Stimulated activated CD4-positive, alpha-beta T cell treated with anti-CD3 and anti-CD28 coated beads, Interleukin-12 subunit alpha, Interleukin-12 subunit beta, amount 100 ng/mL, for 4 hours (primary cell): ENCODE results near the gene FAP.

Source experiments
- DNase-seq: peaks from one replicate; pipeline ENCODE4 v3.0.0-alpha.2; 2020

FAP gene

DNA sequence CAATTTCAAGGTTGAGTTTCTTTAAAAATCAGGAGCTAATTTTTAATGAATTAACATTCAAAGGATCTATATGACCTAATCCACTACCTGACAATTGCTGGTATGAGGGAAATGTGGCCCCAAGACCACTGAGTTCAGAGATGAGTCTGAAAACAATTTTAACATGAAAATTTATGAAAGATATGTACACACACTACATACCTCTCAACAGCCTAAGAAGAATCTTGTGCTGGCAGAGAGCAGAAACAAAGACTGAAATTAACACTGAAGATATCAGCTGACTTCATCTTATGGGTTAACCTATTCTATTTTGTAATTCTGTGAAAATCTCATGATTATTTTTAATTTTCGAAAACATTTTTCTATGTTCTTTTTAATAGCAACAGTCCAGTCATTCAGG is 1.7 kb downstream of the FAP start:
- DNase-seq = no peak

DNA sequence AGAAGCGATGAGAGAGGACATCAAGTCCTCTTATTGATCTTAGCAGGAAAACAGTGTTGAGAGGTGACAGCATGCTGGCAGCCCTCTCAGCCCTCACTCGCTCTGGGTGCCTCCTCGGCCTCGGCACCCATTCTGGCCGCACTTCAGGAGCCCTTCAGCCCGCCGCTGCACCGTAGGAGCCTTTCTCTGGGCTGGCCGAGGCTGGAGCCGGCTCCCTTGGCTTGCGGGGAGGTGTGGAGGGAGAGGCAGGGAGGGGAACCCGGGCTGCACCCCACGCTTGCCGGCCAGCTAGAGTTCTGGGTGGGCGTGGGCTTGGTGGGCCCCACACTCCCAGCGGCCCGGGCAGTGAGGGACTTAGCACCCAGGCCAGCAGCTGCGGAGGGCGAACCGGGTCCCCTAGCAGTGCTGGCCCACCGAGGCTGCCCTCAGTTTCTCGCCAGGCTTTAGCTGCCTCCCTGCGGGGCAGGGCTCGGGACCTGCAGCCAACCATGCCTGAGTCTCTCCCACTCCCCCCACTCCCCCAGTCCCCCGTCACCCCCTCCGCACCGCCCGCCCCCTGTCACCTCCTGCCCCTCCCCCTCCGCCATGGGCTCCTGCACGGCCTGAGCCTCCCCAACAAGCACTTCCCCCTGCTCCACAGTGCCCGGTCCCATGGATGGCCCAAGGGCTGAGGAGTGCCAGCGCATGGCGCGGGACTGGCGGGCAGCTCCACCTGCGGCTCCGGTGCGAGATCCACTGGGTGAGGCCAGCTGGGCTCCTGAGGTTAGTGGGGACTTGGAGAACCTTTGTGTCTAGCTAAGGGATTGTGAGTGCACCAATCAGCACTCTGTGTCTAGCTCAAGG is 8.4 kb downstream of the FAP start:
- no peak for DNase-seq

DNA sequence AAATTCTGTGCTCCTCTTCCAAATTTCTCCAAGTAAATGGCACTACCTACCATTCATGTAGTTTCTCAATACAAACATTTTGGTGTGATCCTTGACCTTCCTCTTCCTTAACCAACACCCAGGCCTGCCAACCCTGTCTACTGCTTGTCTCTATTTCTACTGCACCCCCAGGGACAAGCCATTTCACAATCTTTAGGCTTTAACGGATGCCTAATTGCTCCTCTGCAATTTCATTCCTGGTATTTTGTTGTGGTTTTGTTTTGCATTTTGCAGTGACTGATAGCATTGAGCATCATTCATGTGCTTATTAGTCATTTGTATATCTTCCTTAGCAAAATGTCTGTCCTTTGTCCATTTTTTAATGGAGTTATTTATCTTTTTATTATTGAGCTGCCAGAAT is 10.0 kb downstream of the FAP start:
- no peak for DNase-seq

DNA sequence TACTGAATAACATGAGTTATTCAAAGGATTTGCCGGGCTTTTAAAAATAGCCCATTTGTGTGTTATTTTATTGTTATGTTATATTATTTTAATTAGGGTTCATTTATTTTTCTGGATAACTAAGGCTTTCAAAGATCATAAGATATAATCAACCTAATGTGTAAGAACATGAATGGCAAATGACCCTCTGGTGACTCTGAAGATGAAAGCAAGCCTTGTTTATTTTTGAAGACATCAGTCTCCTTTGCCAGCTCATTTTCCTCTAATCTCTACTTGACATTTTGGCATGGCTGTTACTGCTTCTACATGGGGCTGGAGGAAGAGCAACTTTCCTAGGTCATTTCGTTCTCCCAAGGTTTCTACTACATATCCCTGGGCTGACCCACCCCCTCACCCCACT is 10.6 kb downstream of the FAP start:
- no peak for DNase-seq

DNA sequence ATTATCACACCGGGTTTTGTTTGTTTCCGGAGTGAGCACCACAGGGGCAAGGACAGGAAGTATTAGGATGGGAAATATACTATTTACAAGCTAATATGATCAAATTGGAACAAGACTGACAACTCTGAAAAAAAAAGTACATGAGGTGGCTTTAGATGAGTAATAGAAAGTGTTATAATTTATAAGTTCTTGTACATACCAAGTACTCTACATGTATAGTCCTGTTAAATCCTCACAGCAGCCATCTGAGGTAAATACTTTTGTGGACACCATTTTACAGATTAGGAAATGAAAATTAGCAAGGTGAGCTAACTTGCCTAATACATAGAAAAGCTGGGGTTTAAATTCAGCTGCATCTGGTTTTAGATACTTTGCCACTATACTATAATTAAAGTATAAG is 11.2 kb downstream of the FAP start:
- DNase-seq = no peak

DNA sequence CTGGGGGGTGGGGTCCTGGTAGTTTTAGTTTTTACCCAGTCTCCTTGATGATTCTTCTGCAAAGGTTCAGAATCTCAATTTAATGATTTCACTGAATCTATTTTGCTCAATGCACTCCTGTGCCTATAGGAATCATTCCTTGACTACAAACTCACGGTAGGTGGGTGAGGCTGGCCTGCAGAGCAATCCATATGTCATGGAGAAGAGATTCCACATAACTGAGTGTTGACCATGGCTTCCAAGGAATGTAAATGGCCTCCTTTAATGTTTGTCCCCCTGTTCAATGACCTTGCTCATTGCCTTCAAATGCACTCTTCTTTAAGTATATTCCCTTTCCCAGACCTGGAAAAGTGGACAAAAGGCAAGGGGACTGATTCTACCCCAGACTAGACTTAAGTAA is 12.5 kb downstream of the FAP start:
- DNase-seq = no peak

DNA sequence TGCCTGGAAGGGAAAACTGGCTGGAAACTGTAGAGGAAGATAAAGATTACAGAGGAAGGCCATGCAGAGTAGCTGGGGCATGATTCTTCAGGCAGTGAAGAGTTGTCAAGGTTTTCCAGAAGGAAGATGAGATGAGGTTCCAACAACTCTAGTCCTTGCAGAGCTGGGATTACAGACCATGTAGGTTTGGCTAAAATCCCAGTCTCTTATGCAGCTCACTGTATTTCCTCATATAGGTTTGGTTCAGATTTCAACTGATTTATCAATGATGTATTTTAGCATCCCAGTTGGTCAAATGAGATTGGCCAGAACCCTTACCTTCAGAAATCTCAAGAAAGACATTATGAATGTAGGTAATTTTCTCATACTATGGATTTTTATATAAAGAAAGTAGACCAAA is 16.4 kb downstream of the FAP start:
- no peak for DNase-seq

DNA sequence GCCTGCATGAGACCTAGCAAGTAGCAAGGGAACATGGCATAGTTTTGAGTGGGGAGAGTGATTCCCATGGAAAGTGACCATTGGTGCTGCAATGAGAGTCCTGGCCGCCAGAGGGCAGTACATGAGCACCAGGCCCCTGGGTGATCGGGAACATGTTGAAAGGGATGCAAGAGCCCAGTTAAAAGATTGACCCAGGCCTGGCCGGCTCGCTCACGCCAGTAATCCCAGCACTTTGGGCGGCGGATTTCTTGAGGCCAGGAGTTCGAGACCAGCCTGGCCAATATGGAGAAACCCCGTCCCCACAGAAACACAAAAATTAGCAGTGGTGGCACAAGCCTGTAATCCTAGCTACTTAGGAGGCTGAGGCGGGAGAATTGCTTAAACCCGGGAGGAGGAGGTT is 22.2 kb downstream of the FAP start:
- peak; percentile 49 for DNase-seq

DNA sequence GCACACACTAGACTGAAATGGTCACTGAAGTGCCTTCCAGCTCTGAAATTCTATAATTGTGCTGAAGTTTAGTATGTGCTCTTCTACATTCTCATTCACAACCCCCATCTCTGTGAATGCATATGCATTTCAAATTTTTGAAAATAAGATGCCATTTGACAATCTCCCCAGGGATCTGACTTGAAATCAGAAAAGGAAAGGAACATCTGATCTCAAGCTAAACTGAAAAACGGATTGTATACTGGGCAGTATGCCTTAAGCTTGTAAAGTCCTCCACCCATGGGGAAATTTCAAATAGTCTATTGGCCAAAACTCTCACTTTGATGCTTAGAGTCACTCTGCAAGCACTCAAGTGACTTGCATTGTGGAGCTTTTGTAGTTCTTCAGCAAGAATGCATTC is 22.9 kb downstream of the FAP start:
- no peak for DNase-seq

DNA sequence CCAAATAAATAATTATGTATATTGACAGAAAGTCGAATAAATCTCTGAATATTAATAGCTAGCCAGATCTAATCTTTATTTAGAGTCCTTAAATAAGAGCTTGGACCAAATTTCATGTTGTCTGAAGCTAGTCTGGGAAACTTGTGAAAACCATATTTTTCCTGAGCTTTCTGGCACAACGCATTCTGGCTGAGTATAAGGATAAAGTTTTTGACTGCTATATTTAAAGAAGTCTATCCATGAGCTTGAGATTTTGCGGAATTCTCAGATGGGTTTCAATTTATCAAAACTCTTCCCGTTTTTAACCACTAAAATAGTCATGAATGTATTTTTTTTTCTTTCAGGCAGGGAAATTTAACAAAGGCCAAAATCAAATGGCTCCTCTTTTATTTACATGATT is 23.8 kb downstream of the FAP start:
- DNase-seq = no peak

DNA sequence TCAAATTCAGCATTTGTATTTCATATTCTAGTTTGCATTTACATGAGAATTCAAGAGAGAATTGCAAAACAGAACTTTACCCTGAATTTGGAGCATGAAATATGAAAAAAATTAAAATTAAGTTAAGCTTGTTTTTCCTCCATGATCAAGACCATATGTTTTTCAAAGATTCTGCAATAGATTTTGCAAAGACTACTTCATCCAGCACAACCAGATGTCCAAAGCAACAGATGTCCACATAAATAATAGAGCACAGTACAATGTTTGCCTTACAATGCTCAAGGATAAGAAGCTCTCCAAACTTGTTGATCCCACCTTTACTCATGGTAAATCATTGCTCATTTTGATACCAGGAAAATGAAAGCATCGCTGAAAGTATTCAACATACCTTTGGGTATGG is 25.6 kb downstream of the FAP start:
- DNase-seq = no peak

DNA sequence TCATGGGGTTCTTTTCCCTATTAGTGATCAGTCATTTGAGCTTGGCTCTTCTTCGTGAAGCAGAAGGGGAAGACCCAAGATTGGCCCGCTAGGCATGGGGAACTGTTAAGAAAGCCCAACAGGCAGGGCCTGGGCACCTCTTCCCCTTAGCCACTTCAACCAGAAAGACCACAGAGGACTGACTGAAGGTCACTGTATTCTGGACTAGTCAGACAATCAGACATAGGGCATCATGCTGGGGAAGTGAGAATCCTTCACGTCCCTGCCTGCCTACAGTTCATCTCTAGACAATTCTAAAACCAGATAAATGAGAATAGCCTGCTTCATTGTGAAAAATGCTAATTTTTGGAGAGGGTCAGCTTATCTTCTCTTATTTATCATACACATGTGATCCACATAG is 28.1 kb downstream of the FAP start:
- no peak for DNase-seq

DNA sequence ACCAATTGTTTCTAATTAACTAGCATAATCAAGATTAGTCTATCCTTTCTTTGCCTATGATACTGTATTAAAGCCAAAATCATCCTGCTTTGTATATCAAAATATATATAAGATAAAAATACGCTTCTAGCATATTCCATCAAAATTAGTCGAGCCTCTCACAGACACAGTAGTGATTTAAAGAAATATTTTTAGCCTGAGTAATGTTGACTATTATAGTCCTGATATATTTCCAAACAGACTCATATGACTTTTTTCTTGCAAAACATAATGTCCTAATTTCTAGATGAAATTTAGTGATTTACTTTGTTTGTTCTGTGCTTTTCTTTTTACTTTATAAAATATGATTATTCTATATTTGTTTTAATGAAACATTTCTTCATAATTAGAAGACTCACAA is 30.9 kb downstream of the FAP start:
- DNase-seq = no peak

DNA sequence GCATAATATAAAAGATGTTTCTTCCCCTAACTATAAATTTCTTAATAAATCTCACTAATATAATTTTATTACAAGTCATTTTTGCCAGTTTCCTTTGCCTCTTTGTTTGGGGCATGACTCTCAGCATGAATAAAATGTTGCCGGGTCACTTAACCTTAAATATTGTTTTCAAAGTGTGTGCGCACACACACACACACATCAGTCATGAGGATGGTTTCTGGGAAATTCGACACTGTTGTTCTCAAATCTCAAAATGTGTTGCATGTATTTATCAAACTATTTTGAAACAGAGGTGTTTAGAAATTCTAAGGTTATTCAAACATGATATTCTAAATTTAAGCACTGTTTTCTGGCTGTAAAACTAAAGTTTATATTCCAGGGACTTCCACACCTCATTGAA is 31.5 kb downstream of the FAP start:
- DNase-seq = no peak

DNA sequence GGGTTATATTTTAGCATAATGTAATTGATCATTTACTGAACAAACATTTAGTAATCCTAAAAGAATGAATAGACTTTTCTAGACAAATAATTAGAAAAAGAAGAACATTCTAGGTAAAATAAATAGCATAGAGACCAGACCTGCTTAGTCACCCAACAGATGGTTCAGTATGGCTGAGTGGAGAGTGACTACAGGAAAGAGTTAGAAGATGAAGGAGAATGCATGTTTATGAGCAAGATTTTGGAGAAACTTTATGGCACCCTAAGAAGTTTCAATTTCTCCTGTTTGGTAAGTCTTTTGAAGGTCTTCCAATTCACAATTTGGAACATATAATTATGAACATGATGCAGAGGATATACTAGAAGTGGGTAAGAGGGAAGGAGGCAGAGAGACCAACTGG is 32.9 kb downstream of the FAP start:
- no peak for DNase-seq

DNA sequence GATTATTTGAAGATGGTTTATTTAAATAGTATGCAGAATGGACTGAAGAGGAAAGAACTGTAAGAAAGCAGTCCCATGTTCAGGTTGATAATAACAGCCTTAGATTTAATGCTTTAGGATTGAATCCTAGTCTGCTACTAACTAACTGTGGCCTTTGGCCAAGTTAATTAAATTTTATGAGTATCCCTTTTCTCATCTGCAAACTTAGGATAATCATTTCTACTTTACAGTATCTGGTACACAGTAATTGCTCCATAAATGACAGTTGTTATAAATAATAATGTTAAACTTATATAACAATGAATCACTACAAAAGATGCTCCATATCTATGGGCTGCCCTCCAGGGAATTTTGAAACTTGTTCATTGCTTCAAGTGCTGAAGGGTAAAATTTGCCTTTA is 41.0 kb downstream of the FAP start:
- DNase-seq = no peak

DNA sequence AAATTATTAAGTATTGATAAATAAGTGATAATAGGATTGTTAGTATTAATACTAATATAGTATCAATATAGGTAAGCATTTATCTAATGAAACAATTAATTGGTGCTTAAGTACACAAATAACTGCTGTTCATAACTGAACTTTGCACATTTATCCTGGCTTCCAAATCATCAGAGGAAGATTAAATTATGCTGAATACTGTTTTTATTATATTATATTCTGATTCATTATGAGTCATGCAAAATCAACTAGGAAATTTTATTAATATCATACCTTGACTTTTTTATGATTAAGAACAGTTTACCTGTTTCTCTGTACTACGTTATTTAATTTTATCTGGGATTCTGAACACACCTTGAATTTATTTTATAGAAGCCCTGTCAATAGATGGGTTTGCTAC is 42.6 kb downstream of the FAP start:
- DNase-seq = no peak

DNA sequence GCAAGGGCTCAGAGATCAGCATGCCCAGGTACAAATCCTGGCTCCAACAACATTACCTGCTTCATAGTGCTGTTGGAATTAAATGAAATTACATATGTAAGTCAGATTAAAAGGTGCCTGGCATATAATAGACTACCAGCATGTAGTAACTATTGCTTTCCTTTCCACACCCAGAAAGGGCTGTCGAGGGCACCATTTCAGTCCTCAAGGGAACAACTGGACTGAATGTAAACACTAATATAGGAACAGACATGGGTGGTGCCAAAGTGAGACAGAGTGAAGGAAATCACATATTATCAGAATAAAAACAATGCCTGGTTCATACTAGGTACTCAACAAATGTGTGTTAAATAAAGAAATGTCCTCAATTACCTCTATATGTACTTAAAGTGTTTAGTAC is 43.3 kb downstream of the FAP start:
- no peak for DNase-seq

DNA sequence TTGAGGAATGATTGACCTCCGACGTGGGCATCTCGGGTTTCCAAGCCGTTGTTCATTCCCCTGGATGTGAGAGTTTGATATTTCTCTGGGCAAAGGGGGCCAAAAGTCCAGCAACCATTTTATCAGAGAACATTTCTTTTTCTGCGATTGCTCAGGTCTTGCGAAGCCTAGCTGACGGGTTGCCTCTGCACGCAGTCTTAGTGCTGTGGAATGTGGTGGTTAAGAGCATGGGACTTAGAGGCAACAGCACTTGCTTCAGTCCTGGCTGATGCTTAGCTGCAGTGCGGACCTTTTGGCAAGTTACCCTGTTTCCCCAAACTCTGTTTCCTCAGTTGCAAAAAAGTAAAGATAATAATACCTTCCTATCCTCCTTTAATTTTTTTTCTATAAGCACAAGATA is 45.0 kb downstream of the FAP start:
- no peak for DNase-seq

DNA sequence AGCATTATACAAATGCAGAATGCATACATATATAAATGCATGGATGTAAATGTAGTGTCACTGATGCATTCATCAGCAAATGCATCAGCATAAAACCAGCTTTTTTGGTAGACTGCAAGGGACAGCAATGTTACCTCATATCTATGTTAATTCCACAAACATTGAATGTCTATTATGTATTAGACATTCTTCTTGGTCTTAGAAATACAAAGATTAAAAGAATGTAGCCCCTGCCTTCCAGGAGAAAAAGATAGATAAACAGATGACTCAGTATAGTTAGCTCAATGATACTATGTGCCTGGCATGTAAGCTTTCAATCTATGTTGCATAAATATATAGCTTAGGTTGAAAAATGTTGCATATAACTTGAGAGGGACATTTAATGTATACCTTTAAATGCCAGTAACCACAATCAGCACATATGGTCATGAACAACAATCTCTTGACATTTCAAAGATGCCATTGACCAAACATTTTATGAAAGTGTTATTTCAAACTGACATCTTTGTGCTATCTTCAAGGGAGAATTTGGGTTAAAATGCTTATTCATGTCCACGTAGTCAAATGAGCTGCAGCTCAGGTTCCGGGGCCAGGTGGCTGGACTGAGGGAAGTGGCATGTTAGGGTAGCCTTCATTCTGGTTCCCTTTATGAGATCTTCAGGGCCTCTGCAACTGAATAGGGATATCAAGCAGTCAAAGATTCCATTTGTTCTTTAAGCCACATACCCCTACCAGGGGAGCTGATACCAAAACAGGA is 46.0 kb downstream of the FAP start:
- DNase-seq = no peak

DNA sequence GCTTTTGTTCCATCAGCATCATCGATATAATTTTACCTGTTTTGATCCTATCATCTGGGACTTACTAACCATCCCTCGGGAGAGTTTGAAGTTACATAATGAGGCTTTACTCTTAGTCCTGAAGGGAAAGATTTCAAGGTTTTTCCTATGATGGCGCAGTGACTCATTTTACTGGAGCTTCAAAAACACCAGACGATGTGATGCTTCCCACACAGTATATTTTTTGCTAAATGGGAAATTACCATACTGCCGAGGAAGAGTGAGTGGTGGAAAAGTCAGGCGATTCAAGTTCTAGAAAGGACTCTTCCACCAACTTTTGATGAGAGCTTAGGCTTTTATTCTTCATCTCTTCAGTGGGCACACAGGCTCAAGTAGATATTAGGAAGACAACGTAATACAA is 46.6 kb downstream of the FAP start:
- DNase-seq = no peak

DNA sequence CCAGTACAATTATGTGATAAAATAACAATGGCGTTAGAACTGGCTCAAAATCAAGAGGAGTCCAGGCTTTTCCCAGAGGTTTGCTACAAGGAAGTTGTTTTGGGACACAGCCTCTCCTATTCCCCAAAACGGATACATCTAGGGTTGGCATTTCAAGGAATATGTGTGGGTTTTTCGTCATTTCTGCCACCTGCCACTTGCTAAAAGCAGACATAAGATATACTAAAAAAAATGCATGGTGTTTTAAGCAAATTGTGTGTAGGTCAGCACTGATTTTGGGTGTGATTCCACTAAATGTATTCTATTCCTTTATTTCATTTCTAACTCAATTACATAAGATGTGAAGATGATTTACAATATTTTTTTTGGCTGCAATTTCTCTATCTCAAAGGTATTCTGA is 54.8 kb downstream of the FAP start:
- DNase-seq = no peak

DNA sequence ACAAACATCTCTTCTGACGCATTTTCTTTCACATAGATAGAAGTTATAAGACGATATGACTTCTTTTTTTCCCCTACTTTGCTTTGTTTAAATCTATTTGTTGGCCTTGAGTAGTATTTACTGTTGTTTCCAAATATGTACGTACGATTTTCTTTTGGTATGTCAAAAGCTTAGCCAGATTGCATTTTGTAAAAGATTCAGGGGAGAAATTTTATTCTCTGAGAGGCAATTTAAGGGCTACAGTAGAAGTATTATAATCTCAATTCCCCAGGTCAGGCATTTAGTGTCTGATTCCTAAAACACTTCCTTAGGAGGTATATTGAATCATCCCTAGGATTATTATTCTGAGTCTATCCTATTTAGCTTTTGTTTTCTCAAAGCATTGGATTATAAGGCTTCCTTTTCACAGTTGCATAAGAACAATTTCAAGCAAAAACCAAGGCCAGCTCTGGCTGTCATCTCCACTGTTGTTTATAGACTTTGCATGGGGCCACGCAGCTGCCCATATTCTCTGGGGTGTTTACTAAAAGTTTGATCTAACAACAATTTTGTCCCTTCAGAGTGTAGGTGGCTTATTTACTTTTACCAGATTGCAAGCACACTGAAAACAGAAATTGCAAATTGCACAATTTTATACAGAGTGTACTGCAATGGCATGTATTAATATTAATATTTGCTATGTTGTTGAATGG is 57.6 kb downstream of the FAP start:
- no peak for DNase-seq

DNA sequence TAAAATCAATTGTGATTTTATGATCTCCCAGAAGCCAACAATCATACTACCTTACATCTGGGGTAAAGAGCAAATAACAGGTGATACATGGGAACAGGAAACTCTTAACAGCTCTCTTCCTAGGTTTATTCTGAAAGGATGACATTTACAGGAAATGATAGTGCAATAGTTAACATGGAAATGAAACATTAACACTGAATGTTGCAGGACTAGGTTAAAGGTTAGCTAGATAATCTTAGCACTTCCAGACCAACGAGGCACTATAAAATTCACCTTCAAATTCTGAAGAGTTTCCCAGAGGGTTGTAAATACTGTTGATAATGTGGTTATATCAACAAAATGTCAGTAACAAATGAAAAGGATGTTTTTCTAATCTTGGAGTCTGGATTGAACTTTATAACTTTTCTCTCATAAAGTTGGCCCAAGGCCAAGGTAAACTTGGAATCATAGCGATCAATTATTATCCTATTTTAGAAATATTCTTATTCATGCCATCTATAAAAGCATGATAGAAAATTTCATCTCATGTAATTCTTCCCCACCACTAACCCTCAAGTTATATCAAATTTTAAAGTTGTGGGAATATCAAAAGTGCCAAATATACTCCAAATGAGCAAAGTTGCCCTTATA is 58.3 kb downstream of the FAP start:
- DNase-seq = no peak
